OCI-LY1 (cell line): Measurements from ENCODE around the gene P2RY6.

ENCODE experiments used
- H2AFZ ChIP-seq: fragments of 200-600 bp; sonication (generic), shearing (Covaris generic); 2 replicates; pipeline ENCODE4 v1.6.0; 2014; ENCODE audit warnings: antibody characterized with exemption, mild to moderate bottlenecking, low read length
- H3F3A ChIP-seq: fragments of 200-600 bp; sonication (generic), shearing (Covaris generic); 2 replicates; pipeline ENCODE4 v1.6.0; 2014; ENCODE audit warnings: mild to moderate bottlenecking, antibody characterized with exemption, low read length, moderate library complexity; ENCODE audit not compliant: insufficient read depth
- H3K27ac ChIP-seq: fragments of 200-600 bp; sonication (generic); 2 replicates; pipeline ENCODE4 v1.5.1; 2014; ENCODE audit warnings: low read length, mixed run types, mild to moderate bottlenecking, low read depth; ENCODE audit not compliant: poor library complexity, severe bottlenecking
- H3K27me3 ChIP-seq: fragments of 200-600 bp; sonication (generic); 2 replicates; pipeline ENCODE4 v1.6.0; 2014; ENCODE audit warnings: antibody characterized with exemption, mild to moderate bottlenecking, low read length, moderate library complexity; ENCODE audit not compliant: insufficient read depth
- H3K36me3 ChIP-seq: fragments of 200-600 bp; sonication (generic); 2 replicates; pipeline ENCODE4 v1.6.1; 2014; ENCODE audit warnings: mild to moderate bottlenecking, antibody characterized with exemption, low read length, moderate library complexity, mixed read lengths; ENCODE audit not compliant: insufficient read depth
- H3K4me1 ChIP-seq: fragments of 200-600 bp; sonication (generic); 2 replicates; pipeline ENCODE4 v1.5.1; 2014; ENCODE audit warnings: mild to moderate bottlenecking, low read length, moderate library complexity; ENCODE audit not compliant: insufficient read depth, severe bottlenecking
- H3K4me2 ChIP-seq: fragments of 200-600 bp; sonication (generic), shearing (Covaris generic); 2 replicates; pipeline ENCODE4 v1.6.1; 2014; ENCODE audit warnings: low read length
- H3K4me3 ChIP-seq: fragments of 200-600 bp; sonication (generic); 2 replicates; pipeline ENCODE4 v1.5.1; 2014; ENCODE audit warnings: low read length, low read depth, mild to moderate bottlenecking, mixed read lengths; ENCODE audit not compliant: poor library complexity, severe bottlenecking
- H3K79me2 ChIP-seq: fragments of 200-600 bp; shearing (Covaris generic); 2 replicates; pipeline ENCODE4 v1.6.1; 2016; ENCODE audit warnings: mixed run types, low read length, mixed read lengths; ENCODE audit not compliant: insufficient read depth
- H3K9ac ChIP-seq: fragments of 200-600 bp; sonication (generic), shearing (Covaris generic); 2 replicates; pipeline ENCODE4 v1.6.1; 2014; ENCODE audit warnings: mild to moderate bottlenecking, low read length, mixed read lengths
- H3K9me2 ChIP-seq: fragments of 200-600 bp; sonication (generic), shearing (Covaris generic); 2 replicates; pipeline ENCODE4 v1.6.1; 2014; ENCODE audit warnings: low read depth, mild to moderate bottlenecking, low read length, mixed read lengths
- H3K9me3 ChIP-seq: fragments of 200-600 bp; shearing (Covaris generic); 2 replicates; pipeline ENCODE4 v1.6.1; 2014; ENCODE audit warnings: low read length, mixed read lengths
- H4K20me1 ChIP-seq: fragments of 200-600 bp; sonication (generic), shearing (Covaris generic); 2 replicates; pipeline ENCODE4 v1.6.0; 2016; ENCODE audit warnings: mild to moderate bottlenecking, low read length; ENCODE audit not compliant: insufficient read depth
- CTCF ChIP-seq: fragments of 200-600 bp; sonication (generic), shearing (Covaris generic); IDR thresholded peaks from 2 replicates; pipeline ENCODE4 v1.5.1; 2017; ENCODE audit warnings: mild to moderate bottlenecking, antibody characterized with exemption, low read length, moderate library complexity, mixed read lengths
- EZH2 ChIP-seq: fragments of 200-600 bp; sonication (generic), shearing (Covaris generic); IDR thresholded peaks from 2 replicates; pipeline ENCODE4 v1.8.0; 2017; ENCODE audit warnings: borderline replicate concordance, mixed run types, mild to moderate bottlenecking, antibody characterized with exemption, low read length, moderate library complexity, mixed read lengths

The P2RY6 gene

GRCh38 chr11:73281796-73282660 lies 9.9 kb downstream of the P2RY6 start:
- H3K36me3 ChIP-seq = no peaks in the 10 kb centered on the region
- no peak overlapping the region for H2AFZ ChIP-seq
- no peaks in the 10 kb centered on the region for H3K4me1 ChIP-seq
- no peaks in the 10 kb centered on the region for H3K9me3 ChIP-seq
- H3K4me2 ChIP-seq = no peak overlapping the region
- H3K79me2 ChIP-seq = no peaks in the 10 kb centered on the region
- no peak overlapping the region for H3K4me3 ChIP-seq
- no peaks in the 10 kb centered on the region for H3K9me2 ChIP-seq
- H3K27ac ChIP-seq = no peak overlapping the region
- no peaks in the 10 kb centered on the region for H3F3A ChIP-seq
- H3K9ac ChIP-seq = no peak overlapping the region
- TF ChIP-seq EZH2 (no peak), CTCF (no peak)
- H4K20me1 ChIP-seq = no peaks in the 10 kb centered on the region
- no peaks in the 10 kb centered on the region; the same call in 1 of the 2 replicates for H3K27me3 ChIP-seq

- Histone ChIP-seq H3K4me1 (no peaks in the 10 kb centered on the region), H3K4me3 (no peak overlapping the region), H3K4me2 (no peak overlapping the region), H3K36me3 (no peaks in the 10 kb centered on the region), H3K27ac (no peak overlapping the region), H3K9me2 (no peaks in the 10 kb centered on the region), H3F3A (no peaks in the 10 kb centered on the region), H3K27me3 (no peaks in the 10 kb centered on the region; the same call in 1 of the 2 replicates), H2AFZ (no peak overlapping the region), H4K20me1 (no peaks in the 10 kb centered on the region), H3K79me2 (no peaks in the 10 kb centered on the region), H3K9ac (no peak overlapping the region), H3K9me3 (no peaks in the 10 kb centered on the region)
- TF ChIP-seq EZH2 = no peak
- TF ChIP-seq CTCF = no peak
Observed at GRCh38 chr11:73283276-73284000, 11.3 kb downstream of the P2RY6 start.

- H4K20me1 ChIP-seq = no peaks in the 10 kb centered on the region
- H3K36me3 ChIP-seq = no peaks in the 10 kb centered on the region
- no peak overlapping the region for H3K4me2 ChIP-seq
- H3K79me2 ChIP-seq = no peaks in the 10 kb centered on the region
- no peaks in the 10 kb centered on the region for H3K9me3 ChIP-seq
- H3F3A ChIP-seq = no peaks in the 10 kb centered on the region
- no peak for TF ChIP-seq EZH2
- no peak for TF ChIP-seq CTCF
- H3K9me2 ChIP-seq = no peaks in the 10 kb centered on the region
- no peak overlapping the region for H3K9ac ChIP-seq
- no peak overlapping the region for H3K4me3 ChIP-seq
- H3K27ac ChIP-seq = no peak overlapping the region
- H3K4me1 ChIP-seq = peaks cover under 1% of the 10 kb centered on the region
- no peak overlapping the region for H2AFZ ChIP-seq
- no peaks in the 10 kb centered on the region; the same call in 1 of the 2 replicates for H3K27me3 ChIP-seq
Observed at GRCh38 chr11:73284106-73284505, 12.0 kb downstream of the P2RY6 start.
